ENCODE measurements around the gene TULP4. TPM values are rescaled to one million over a fixed set of nuclear protein-coding genes. Genes with fewer than 3 reads are reported as not detected.

Gene TULP4
- polyA plus RNA-seq, 2 of the 4 experiments (the other 2 are of a cell fraction): 5.0 to 10.6 TPM

DNA sequence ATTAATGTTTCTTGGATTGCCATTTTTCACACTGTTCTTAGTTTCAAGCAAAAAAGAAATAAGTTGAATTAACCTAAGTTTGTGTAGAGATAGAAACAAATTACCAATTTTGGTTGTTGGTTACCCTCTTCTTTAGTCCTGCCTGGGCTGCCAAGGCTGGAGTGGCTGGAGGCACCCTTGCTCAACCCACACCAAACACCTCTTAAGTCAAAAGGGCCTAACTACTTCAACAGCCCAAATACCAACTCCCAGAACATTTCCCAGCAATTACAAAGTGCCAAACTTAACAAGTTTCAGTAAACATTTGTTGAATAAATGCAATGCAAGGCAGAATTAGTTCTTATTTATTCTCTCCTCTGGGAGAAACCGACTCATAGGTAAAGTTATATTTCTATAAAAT, 209.5 kb downstream of the TULP4 start:
- DNase-seq (ENCODE audit: low read depth in 1 of 2, low spot score in 1 of 2) (no peak), ATAC-seq (no peak), FAIRE-seq (no peak)
- CTCF ChIA-PET: interaction anchor here (0.8 kb wide), 1 partner anchor 138 kb away, joined by 5 read pairs; no protein-coding TSS in a partner anchor
- Histone ChIP-seq H3K4me1 (peaks cover 12% of the 10 kb centered on the region; the same call in 2 of the 3 replicates), H3K4me2 (no peak overlapping the region), H3K9me3 (0 out of 3 replicates have a peak, but pooled peaks cover 3% of the 10 kb centered on the region), H3K4me3 (no peak overlapping the region), H3K27ac (no peak overlapping the region)
- TF ChIP-seq SMC3 (IDR thresholded peaks at IDR 0.05) (no peak), CEBPB (IDR thresholded peaks at IDR 0.05) (no peak), JUN (IDR thresholded peaks at IDR 0.05) (no peak), BHLHE40 (IDR thresholded peaks at IDR 0.05; ENCODE audit: low read depth, low read length) (no peak), NR3C1 (IDR thresholded peaks at IDR 0.05) (no peak), PBX3 (IDR thresholded peaks at IDR 0.05) (no peak), TP53 (CRISPR knock-in tag; IDR thresholded peaks at IDR 0.05) (no peak), USF2 (IDR thresholded peaks at IDR 0.05) (no peak), ELK1 (IDR thresholded peaks at IDR 0.05; ENCODE audit: low read depth, low read length) (no peak), HDAC2 (IDR thresholded peaks at IDR 0.05) (no peak), CBX8 (IDR thresholded peaks at IDR 0.05) (no peak), CHD4 (IDR thresholded peaks at IDR 0.05; ENCODE audit: borderline replicate concordance) (no peak), FOSB (CRISPR knock-in tag; IDR thresholded peaks at IDR 0.05) (no peak), RAD21 (conservative IDR thresholded peaks at IDR 0.05 in 1 of 2, IDR thresholded peaks at IDR 0.05 in 1 of 2) (no peak), HES2 (IDR thresholded peaks at IDR 0.05) (no peak)
- TF ChIP-seq, protein P1, sequence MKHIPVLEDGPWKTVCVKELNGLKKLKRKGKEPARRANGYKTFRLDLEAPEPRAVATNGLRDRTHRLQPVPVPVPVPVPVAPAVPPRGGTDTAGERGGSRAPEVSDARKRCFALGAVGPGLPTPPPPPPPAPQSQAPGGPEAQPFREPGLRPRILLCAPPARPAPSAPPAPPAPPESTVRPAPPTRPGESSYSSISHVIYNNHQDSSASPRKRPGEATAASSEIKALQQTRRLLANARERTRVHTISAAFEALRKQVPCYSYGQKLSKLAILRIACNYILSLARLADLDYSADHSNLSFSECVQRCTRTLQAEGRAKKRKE (CRISPR knock-in tag; IDR thresholded peaks at IDR 0.05; ENCODE audit: low read depth): no peak
- TF ChIP-seq, protein P2, sequence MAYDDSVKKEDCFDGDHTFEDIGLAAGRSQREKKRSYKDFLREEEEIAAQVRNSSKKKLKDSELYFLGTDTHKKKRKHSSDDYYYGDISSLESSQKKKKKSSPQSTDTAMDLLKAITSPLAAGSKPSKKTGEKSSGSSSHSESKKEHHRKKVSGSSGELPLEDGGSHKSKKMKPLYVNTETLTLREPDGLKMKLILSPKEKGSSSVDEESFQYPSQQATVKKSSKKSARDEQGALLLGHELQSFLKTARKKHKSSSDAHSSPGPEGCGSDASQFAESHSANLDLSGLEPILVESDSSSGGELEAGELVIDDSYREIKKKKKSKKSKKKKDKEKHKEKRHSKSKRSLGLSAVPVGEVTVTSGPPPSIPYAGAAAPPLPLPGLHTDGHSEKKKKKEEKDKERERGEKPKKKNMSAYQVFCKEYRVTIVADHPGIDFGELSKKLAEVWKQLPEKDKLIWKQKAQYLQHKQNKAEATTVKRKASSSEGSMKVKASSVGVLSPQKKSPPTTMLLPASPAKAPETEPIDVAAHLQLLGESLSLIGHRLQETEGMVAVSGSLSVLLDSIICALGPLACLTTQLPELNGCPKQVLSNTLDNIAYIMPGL (CRISPR knock-in tag; IDR thresholded peaks at IDR 0.05; ENCODE audit: borderline replicate concordance): no peak
- WGBS (ENCODE audit: missing lambda C conversion rate): 62% methylated on average over 1 of the region's 1 CpG
- POLR2A ChIA-PET: no interaction called here

DNA sequence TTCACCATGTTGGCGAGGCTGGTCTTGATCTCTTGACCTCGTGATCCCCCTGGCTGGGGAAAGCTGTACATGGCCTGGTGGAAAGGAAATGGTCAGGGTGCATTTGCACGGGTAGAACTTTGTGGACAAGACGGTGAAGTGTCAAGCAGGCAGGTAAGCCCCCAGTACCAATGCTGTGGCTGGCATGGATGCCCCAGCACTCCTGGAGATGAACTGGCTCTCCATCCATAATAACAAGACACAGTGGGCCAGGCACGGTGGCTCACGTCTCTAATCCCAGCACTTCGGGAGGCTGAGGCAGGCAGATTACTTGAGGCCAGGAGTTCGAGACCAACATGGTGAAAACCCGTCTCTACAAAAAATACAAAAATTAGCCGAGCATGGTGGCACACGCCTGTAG, 210.4 kb downstream of the TULP4 start:
- 77% methylated on average over 11 of the region's 11 CpGs for WGBS (ENCODE audit: missing lambda C conversion rate)
- TF ChIP-seq RFX5 (IDR thresholded peaks at IDR 0.05) (no peak), KDM5A (IDR thresholded peaks at IDR 0.05) (no peak), GATA3 (IDR thresholded peaks at IDR 0.05; ENCODE audit: borderline replicate concordance) (no peak), PBX3 (IDR thresholded peaks at IDR 0.05) (no peak), ESRRA (IDR thresholded peaks at IDR 0.05; ENCODE audit: borderline replicate concordance, low read length) (no peak), HES2 (IDR thresholded peaks at IDR 0.05) (no peak), EP300 (IDR thresholded peaks at IDR 0.05) (no peak), ZSCAN20 (CRISPR knock-in tag; IDR thresholded peaks at IDR 0.05) (no peak), PHF8 (IDR thresholded peaks at IDR 0.05; ENCODE audit: borderline replicate concordance, low read depth) (no peak), MAFK (IDR thresholded peaks at IDR 0.05; ENCODE audit: partially characterized antibody) (no peak), SMC3 (IDR thresholded peaks at IDR 0.05) (no peak), RARB (CRISPR knock-in tag; IDR thresholded peaks at IDR 0.05) (no peak), HOXB5 (CRISPR knock-in tag; IDR thresholded peaks at IDR 0.05) (no peak)
- TF ChIP-seq, protein P1 (CRISPR knock-in tag; IDR thresholded peaks at IDR 0.05; ENCODE audit: low read depth): no peak
- TF ChIP-seq, protein P3, sequence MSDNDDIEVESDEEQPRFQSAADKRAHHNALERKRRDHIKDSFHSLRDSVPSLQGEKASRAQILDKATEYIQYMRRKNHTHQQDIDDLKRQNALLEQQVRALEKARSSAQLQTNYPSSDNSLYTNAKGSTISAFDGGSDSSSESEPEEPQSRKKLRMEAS (IDR thresholded peaks at IDR 0.05): no peak

More for the DNA sequence above, 210.4 kb downstream of the TULP4 start:
- ATAC-seq (no peak), DNase-seq (ENCODE audit: low read depth in 1 of 2, low spot score in 1 of 2) (no peak), FAIRE-seq (no peak)
- Histone ChIP-seq H3K4me2 (no peak overlapping the region), H3K27ac (no peak overlapping the region), H3K4me3 (no peak overlapping the region), H3K9me3 (0 out of 3 replicates have a peak, but pooled peaks cover 6% of the 10 kb centered on the region), H3K4me1 (peaks cover 11% of the 10 kb centered on the region; the same call in 2 of the 3 replicates)
- CTCF ChIA-PET: interaction anchor here (1.1 kb wide), 2 partner anchors 17 to 301 kb away, joined by 3 to 4 read pairs; no protein-coding TSS in a partner anchor
- POLR2A ChIA-PET: no interaction called here
